Activated T-cell treated with anti-CD3 and anti-CD28 coated beads, Interleukin-2, amount 50 U/mL, for 4 hours (primary cell): ENCODE measurements around the gene PXYLP1. TPM values are rescaled to one million over a fixed set of nuclear protein-coding genes. Genes with fewer than 3 reads are reported as not detected.
A peak's percentile ranks its signal among the peaks of the same experiment; 100 is the strongest.
"Not testable (repeated sequence)": the region's sequence is repeated elsewhere in the genome, so short reads cannot be mapped to it uniquely, and the experiment has no call there.

ENCODE experiments used
- ATAC-seq, 2 donors: fragments of 200-7000 bp; cut with Tn5 transposase; one replicate each; pipeline ENCODE4 v1.10.0; 2021
- DNase-seq: peaks from one replicate; pipeline ENCODE4 v3.0.0-alpha.2; 2020
- H3K27me3 Mint-ChIP-seq: one replicate; pipeline ENCODE4 v1.8.0; 2021; ENCODE audit warnings: low read depth, mixed read lengths
- H3K36me3 Mint-ChIP-seq: one replicate; pipeline ENCODE4 v1.8.0; 2022; ENCODE audit warnings: mixed read lengths; ENCODE audit not compliant: insufficient read depth
- H3K4me1 Mint-ChIP-seq: one replicate; pipeline ENCODE4 v1.8.0; 2021; ENCODE audit warnings: low read depth, mixed read lengths
- H3K4me3 Mint-ChIP-seq: one replicate; pipeline ENCODE4 v1.8.0; 2021; ENCODE audit warnings: mild to moderate bottlenecking, moderate library complexity, mixed read lengths
- H3K9me3 Mint-ChIP-seq: one replicate; pipeline ENCODE4 v1.8.0; 2021; ENCODE audit warnings: mixed read lengths
- total RNA-seq, 3 donors: library from RNA; stranded (reverse); gene quantifications; one replicate each; pipeline ENCODE4 v1.2.1, GENCODE V29; 2021

Gene PXYLP1
- total RNA-seq: 1 to 10 TPM; 3.4 to 6.8 (median 6.0) TPM

- ATAC-seq: peak; percentile 94 to 95
Observed at GRCh38 chr3:141231101-141231951, at the start of gene PXYLP1. TSS of gene PXYLP1 (plus strand) at chr3:141231825. CDS start at chr3:141260176, 28,351 bp downstream.

GRCh38 chr3:141183606-141184005, 48.0 kb upstream of the PXYLP1 start:
- Mint-ChIP-seq H3K36me3 (peaks cover 2% of the 10 kb centered on the region), H3K4me3 (no peak overlapping the region), H3K9me3 (peaks cover 14% of the 10 kb centered on the region), H3K27me3 (peaks cover 5% of the 10 kb centered on the region), H3K4me1 (no peaks in the 10 kb centered on the region)
- ATAC-seq (no peak), DNase-seq (no peak)

More at GRCh38 chr3:141231101-141231951, at the start of gene PXYLP1:
- Mint-ChIP-seq H3K9me3 (no peaks in the 10 kb centered on the region), H3K27me3 (no peaks in the 10 kb centered on the region), H3K36me3 (no peaks in the 10 kb centered on the region), H3K4me3 (peak within 1 kb of the TSS; percentile 90), H3K4me1 (peaks cover 41% of the 10 kb centered on the region)
- peak; percentile 84 for DNase-seq

- H3K36me3 Mint-ChIP-seq: peaks cover 2% of the 10 kb centered on the region
- no peak overlapping the region for H3K4me3 Mint-ChIP-seq
Observed at GRCh38 chr3:141184430-141184829, 47.2 kb upstream of the PXYLP1 start.

GRCh38 chr3:141191097-141191749, 40.4 kb upstream of the PXYLP1 start:
- H3K4me1 Mint-ChIP-seq: peaks cover 7% of the 10 kb centered on the region
- H3K36me3 Mint-ChIP-seq: no peaks in the 10 kb centered on the region
- peaks cover 5% of the 10 kb centered on the region for H3K9me3 Mint-ChIP-seq
- ATAC-seq: no peak
- DNase-seq: no peak
- peaks cover 18% of the 10 kb centered on the region for H3K27me3 Mint-ChIP-seq
- H3K4me3 Mint-ChIP-seq: no peak overlapping the region

More at GRCh38 chr3:141184430-141184829, 47.2 kb upstream of the PXYLP1 start:
- DNase-seq (no peak), ATAC-seq (no peak)
- H3K9me3 Mint-ChIP-seq: peaks cover 11% of the 10 kb centered on the region
- H3K27me3 Mint-ChIP-seq: peaks cover 5% of the 10 kb centered on the region
- no peaks in the 10 kb centered on the region for H3K4me1 Mint-ChIP-seq

GRCh38 chr3:141192345-141192744, 39.3 kb upstream of the PXYLP1 start:
- ATAC-seq (peak; percentile 100), DNase-seq (peak; percentile 98)
- Mint-ChIP-seq H3K27me3 (peaks cover 24% of the 10 kb centered on the region), H3K36me3 (no peaks in the 10 kb centered on the region), H3K4me1 (peaks cover 7% of the 10 kb centered on the region), H3K9me3 (peaks cover 5% of the 10 kb centered on the region), H3K4me3 (no peak overlapping the region)

GRCh38 chr3:141193066-141193830, 38.4 kb upstream of the PXYLP1 start:
- Mint-ChIP-seq H3K9me3 (peaks cover 5% of the 10 kb centered on the region), H3K4me1 (peaks cover 7% of the 10 kb centered on the region), H3K27me3 (peaks cover 27% of the 10 kb centered on the region), H3K4me3 (no peak overlapping the region), H3K36me3 (no peaks in the 10 kb centered on the region)
- no peak for DNase-seq
- ATAC-seq: no peak

- peaks cover 16% of the 10 kb centered on the region for H3K27me3 Mint-ChIP-seq
- no peak for DNase-seq
- ATAC-seq: no peak
- no peaks in the 10 kb centered on the region for H3K4me1 Mint-ChIP-seq
- no peak overlapping the region for H3K4me3 Mint-ChIP-seq
- H3K9me3 Mint-ChIP-seq: no peaks in the 10 kb centered on the region
- H3K36me3 Mint-ChIP-seq: no peaks in the 10 kb centered on the region
Observed at GRCh38 chr3:141201122-141201521, 30.5 kb upstream of the PXYLP1 start.

GRCh38 chr3:141202682-141203081, 28.9 kb upstream of the PXYLP1 start:
- DNase-seq (no peak), ATAC-seq (no peak)
- no peaks in the 10 kb centered on the region for H3K9me3 Mint-ChIP-seq
- peaks cover 12% of the 10 kb centered on the region for H3K27me3 Mint-ChIP-seq
- no peaks in the 10 kb centered on the region for H3K36me3 Mint-ChIP-seq
- H3K4me3 Mint-ChIP-seq: no peak overlapping the region
- no peaks in the 10 kb centered on the region for H3K4me1 Mint-ChIP-seq

- Mint-ChIP-seq H3K9me3 (no peaks in the 10 kb centered on the region), H3K4me3 (no peak overlapping the region), H3K27me3 (peaks cover 12% of the 10 kb centered on the region), H3K4me1 (no peaks in the 10 kb centered on the region), H3K36me3 (no peaks in the 10 kb centered on the region)
- DNase-seq: no peak
- no peak for ATAC-seq
Observed at GRCh38 chr3:141203866-141204265, 27.8 kb upstream of the PXYLP1 start.

GRCh38 chr3:141204343-141204742, 27.3 kb upstream of the PXYLP1 start:
- no peak for DNase-seq
- Mint-ChIP-seq H3K4me3 (no peak overlapping the region), H3K36me3 (no peaks in the 10 kb centered on the region), H3K27me3 (peaks cover 12% of the 10 kb centered on the region), H3K4me1 (no peaks in the 10 kb centered on the region), H3K9me3 (no peaks in the 10 kb centered on the region)
- no peak for ATAC-seq

GRCh38 chr3:141211306-141211705, 20.3 kb upstream of the PXYLP1 start:
- not testable (repeated sequence) for H3K36me3 Mint-ChIP-seq, H3K4me1 Mint-ChIP-seq, H3K4me3 Mint-ChIP-seq, DNase-seq, H3K9me3 Mint-ChIP-seq, ATAC-seq, H3K27me3 Mint-ChIP-seq

GRCh38 chr3:141212101-141212500, 19.5 kb upstream of the PXYLP1 start:
- Mint-ChIP-seq H3K9me3 (no peaks in the 10 kb centered on the region), H3K36me3 (no peaks in the 10 kb centered on the region), H3K4me1 (no peaks in the 10 kb centered on the region), H3K27me3 (peaks cover 5% of the 10 kb centered on the region), H3K4me3 (no peak overlapping the region)
- no peak for ATAC-seq
- DNase-seq: no peak

- H3K9me3 Mint-ChIP-seq: no peaks in the 10 kb centered on the region
- no peak for DNase-seq
- H3K36me3 Mint-ChIP-seq: no peaks in the 10 kb centered on the region
- peaks cover 5% of the 10 kb centered on the region for H3K27me3 Mint-ChIP-seq
- no peaks in the 10 kb centered on the region for H3K4me1 Mint-ChIP-seq
- H3K4me3 Mint-ChIP-seq: no peak overlapping the region
- no peak for ATAC-seq
Observed at GRCh38 chr3:141212555-141212954, 19.1 kb upstream of the PXYLP1 start.

- Mint-ChIP-seq H3K9me3 (no peaks in the 10 kb centered on the region), H3K27me3 (peaks cover 11% of the 10 kb centered on the region), H3K4me1 (no peaks in the 10 kb centered on the region), H3K4me3 (no peak overlapping the region), H3K36me3 (no peaks in the 10 kb centered on the region)
- DNase-seq (no peak), ATAC-seq (no peak)
Observed at GRCh38 chr3:141216975-141217374, 14.7 kb upstream of the PXYLP1 start.
